GM12878 (cell line): ENCODE data around the gene FAM161A.

Experiments used
- BCLAF1 ChIP-seq: fragments of 450-650 bp; IDR thresholded peaks from 2 replicates; pipeline ENCODE4 v1.6.1; 2017; ENCODE audit warnings: antibody characterized with exemption, mild to moderate bottlenecking, moderate library complexity
- BRCA1 ChIP-seq: IDR thresholded peaks from 2 replicates; pipeline ENCODE4 v1.6.1; 2011; ENCODE audit warnings: low read depth, low read length, improper control_type of control experiment
- CHD2 ChIP-seq: IDR thresholded peaks from 2 replicates; pipeline ENCODE4 v1.6.1; 2011; ENCODE audit warnings: low read depth, low read length, improper control_type of control experiment, borderline replicate concordance
- CTCF ChIP-seq, 3 experiments: IDR thresholded peaks in 2 of 3; conservative IDR thresholded peaks in 1 of 3; 2 replicates each; pipeline ENCODE4 v1.5.1; 2011; ENCODE audit warnings: low read depth in 3 of 3, low read length in 3 of 3, mild to moderate bottlenecking in 3 of 3, control low read depth in 2 of 3, moderate library complexity in 2 of 3, inconsistent platforms in 1 of 3, mixed read lengths in 1 of 3; ENCODE audit not compliant: control insufficient read depth in 2 of 3, insufficient read depth in 1 of 3; ENCODE audit errors: extremely low read depth in 1 of 3
- EZH2 ChIP-seq: IDR thresholded peaks from 2 replicates; pipeline ENCODE4 v1.6.1; 2012; ENCODE audit warnings: low read depth, mild to moderate bottlenecking, control low read depth, inconsistent platforms, low read length, borderline replicate concordance; ENCODE audit not compliant: control insufficient read depth
- FOXK2 ChIP-seq: fragments of 450-650 bp; IDR thresholded peaks from 2 replicates; pipeline ENCODE4 v1.6.1; 2017; ENCODE audit warnings: mild to moderate bottlenecking, moderate library complexity
- KDM1A ChIP-seq: fragments of 200-600 bp; sonication (generic); IDR thresholded peaks from 2 replicates; pipeline ENCODE4 v1.6.1; 2016; ENCODE audit warnings: borderline replicate concordance
- MYC ChIP-seq: IDR thresholded peaks from 2 replicates; pipeline ENCODE4 v1.6.1; 2011; ENCODE audit warnings: mild to moderate bottlenecking, low read length, moderate library complexity, inconsistent platforms; ENCODE audit not compliant: insufficient read depth, insufficient replicate concordance, insufficient read length, severe bottlenecking
- PBX3 ChIP-seq: IDR thresholded peaks from 2 replicates; pipeline ENCODE4 v1.6.1; 2011; ENCODE audit warnings: mild to moderate bottlenecking, low read depth, low read length, moderate library complexity; ENCODE audit not compliant: insufficient replicate concordance
- REST ChIP-seq: IDR thresholded peaks from 2 replicates; pipeline ENCODE4 v1.6.1; 2012; ENCODE audit warnings: mild to moderate bottlenecking, low read depth, low read length
- SMC3 ChIP-seq: IDR thresholded peaks from 2 replicates; pipeline ENCODE4 v1.6.1; 2011; ENCODE audit warnings: low read length, improper control_type of control experiment, borderline replicate concordance
- USF2 ChIP-seq: IDR thresholded peaks from 2 replicates; pipeline ENCODE4 v1.6.1; 2011; ENCODE audit warnings: low read depth, low read length, improper control_type of control experiment, borderline replicate concordance
- ZBTB4 ChIP-seq: fragments of 450-650 bp; formaldehyde crosslinking; IDR thresholded peaks from 2 replicates; pipeline ENCODE4 v1.4.0; 2022; ENCODE audit warnings: mild to moderate bottlenecking, moderate library complexity
- ZZZ3 ChIP-seq: IDR thresholded peaks from 2 replicates; pipeline ENCODE4 v1.6.1; 2011; ENCODE audit warnings: low read depth; ENCODE audit not compliant: control insufficient read depth, insufficient read length

- TF ChIP-seq CTCF (IDR thresholded peaks at IDR 0.05 in 2 of 3, conservative IDR thresholded peaks at IDR 0.05 in 1 of 3; ENCODE audit: control insufficient read depth in 2 of 3, extremely low read depth in 1 of 3, insufficient read depth in 1 of 3, low read depth in 3 of 3, low read length in 3 of 3) (no peak; a peak in 1 of 6 replicates), BRCA1 (no peak), MYC (no peak), BCLAF1 (no peak), SMC3 (no peak), EZH2 (no peak), PBX3 (no peak), KDM1A (no peak), CHD2 (no peak), USF2 (peak; percentile 33; the same call in 1 of the 2 replicates), REST (no peak), ZZZ3 (no peak), ZBTB4 (no peak), FOXK2 (no peak)
Observed at GRCh38 chr2:61853086-61853846, 594 bp downstream of the FAM161A start.
